Mononuclear cell (primary cell): ENCODE measurements around the gene HPSE. TPM values are rescaled to one million over a fixed set of nuclear protein-coding genes. Genes with fewer than 3 reads are reported as not detected.

Experiments used
- H3K27me3 ChIP-seq: 2 replicates; pipeline ENCODE4 v1.6.0; 2011; ENCODE audit warnings: low read length, control low read depth; ENCODE audit not compliant: insufficient read depth
- H3K4me1 ChIP-seq: 2 replicates; pipeline ENCODE4 v1.5.1; 2011; ENCODE audit warnings: mild to moderate bottlenecking, low read length, control low read depth; ENCODE audit not compliant: insufficient read depth
- H3K4me3 ChIP-seq: 2 replicates; pipeline ENCODE4 v1.5.1; 2011; ENCODE audit warnings: mild to moderate bottlenecking, low read length, moderate library complexity
- H3K9me3 ChIP-seq: 2 replicates; pipeline ENCODE4 v1.5.1; 2011; ENCODE audit warnings: low read depth, mild to moderate bottlenecking, control low read depth, low read length
- total RNA-seq: library from RNA; depleted of rRNA; stranded (reverse); fragments of >200 nt; gene quantifications from one replicate; pipeline ENCODE4 v1.2.3, GENCODE V29; 2012

HPSE gene
- total RNA-seq, 1 donor: 9.4 TPM

- H3K4me3 ChIP-seq: no peak overlapping the region
- peaks cover 55% of the 10 kb centered on the region for H3K4me1 ChIP-seq
- no peaks in the 10 kb centered on the region for H3K9me3 ChIP-seq
- H3K27me3 ChIP-seq: no peaks in the 10 kb centered on the region
Observed at GRCh38 chr4:83255584-83255983, 79.1 kb downstream of the HPSE start.

GRCh38 chr4:83252782-83253405, 81.8 kb downstream of the HPSE start:
- Histone ChIP-seq H3K4me3 (no peak overlapping the region), H3K27me3 (no peaks in the 10 kb centered on the region), H3K9me3 (no peaks in the 10 kb centered on the region), H3K4me1 (peaks cover 49% of the 10 kb centered on the region)

GRCh38 chr4:83251447-83251830, 83.2 kb downstream of the HPSE start:
- Histone ChIP-seq H3K4me3 (no peak overlapping the region), H3K4me1 (peaks cover 46% of the 10 kb centered on the region), H3K9me3 (no peaks in the 10 kb centered on the region), H3K27me3 (no peaks in the 10 kb centered on the region)

- H3K4me3 ChIP-seq: no peak overlapping the region
- H3K9me3 ChIP-seq: no peaks in the 10 kb centered on the region
- no peaks in the 10 kb centered on the region for H3K27me3 ChIP-seq
- peaks cover 41% of the 10 kb centered on the region for H3K4me1 ChIP-seq
Observed at GRCh38 chr4:83250687-83251446, 83.8 kb downstream of the HPSE start.

- Histone ChIP-seq H3K4me1 (peaks cover 29% of the 10 kb centered on the region), H3K4me3 (no peak overlapping the region), H3K9me3 (no peaks in the 10 kb centered on the region), H3K27me3 (no peaks in the 10 kb centered on the region)
Observed at GRCh38 chr4:83248486-83248885, 86.2 kb downstream of the HPSE start.

GRCh38 chr4:83247415-83248357, 87.0 kb downstream of the HPSE start:
- no peaks in the 10 kb centered on the region for H3K27me3 ChIP-seq
- no peaks in the 10 kb centered on the region for H3K9me3 ChIP-seq
- H3K4me3 ChIP-seq: no peak overlapping the region
- peaks cover 22% of the 10 kb centered on the region for H3K4me1 ChIP-seq

Other genes with a start within 250 kb of the HPSE start
- 354 TPM for gene PLAC8, start 220.1 kb downstream of the HPSE start, total RNA-seq
- 7.6 TPM for gene COQ2, start 50.0 kb downstream of the HPSE start, total RNA-seq
- 29.9 TPM for gene HELQ, start 121.0 kb upstream of the HPSE start, total RNA-seq
- gene MRPS18C, start 121.2 kb upstream of the HPSE start, total RNA-seq: 19.4 TPM
- gene ABRAXAS1, start 150.3 kb upstream of the HPSE start, total RNA-seq: 17.0 TPM
- gene GPAT3, start 201.3 kb upstream of the HPSE start, total RNA-seq: 10.1 TPM